ENCODE results near the gene THSD4.

Gene THSD4

DNA sequence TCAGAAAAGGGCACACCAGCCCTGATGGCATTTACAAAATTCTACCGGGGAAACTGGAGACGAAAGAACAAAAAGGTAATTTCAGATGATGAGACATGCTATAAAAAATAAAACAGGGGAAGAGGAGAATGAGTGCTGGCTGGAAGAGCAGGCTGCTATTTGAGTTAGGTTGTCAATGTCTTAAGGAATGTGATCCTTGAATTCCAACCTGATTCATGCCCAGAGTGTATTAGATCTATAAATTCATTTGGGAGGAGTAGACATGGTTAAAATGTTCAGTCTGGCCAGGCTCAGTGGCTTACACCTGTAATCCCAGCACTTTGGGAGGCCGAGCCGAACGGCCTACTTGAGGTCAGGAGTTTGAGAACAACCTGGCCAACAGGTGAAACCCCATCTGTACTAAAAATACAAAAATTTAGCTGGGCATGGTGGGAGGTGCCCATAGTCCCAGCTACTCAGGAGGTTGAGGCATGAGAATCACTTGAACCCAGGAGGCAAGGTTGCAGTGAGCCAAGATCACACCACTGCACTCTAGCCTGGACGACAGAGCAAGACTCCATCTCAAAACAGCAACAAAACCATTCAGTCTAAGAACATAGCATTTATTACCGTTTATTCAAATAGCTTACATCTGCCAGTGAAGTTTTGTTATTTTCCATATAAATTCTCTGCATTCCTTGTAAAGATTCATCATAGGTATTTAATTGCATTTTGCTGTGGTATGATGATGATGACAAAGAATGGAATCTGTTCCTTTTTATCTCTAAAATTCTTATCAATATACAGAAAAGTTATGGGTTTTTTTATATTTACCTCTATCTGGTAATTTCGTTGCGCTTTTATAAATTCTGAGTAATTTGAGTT, 568.4 kb downstream of the THSD4 start:
- DNase-seq (ENCODE audit: low read depth in 2 of 2) = no peak

DNA sequence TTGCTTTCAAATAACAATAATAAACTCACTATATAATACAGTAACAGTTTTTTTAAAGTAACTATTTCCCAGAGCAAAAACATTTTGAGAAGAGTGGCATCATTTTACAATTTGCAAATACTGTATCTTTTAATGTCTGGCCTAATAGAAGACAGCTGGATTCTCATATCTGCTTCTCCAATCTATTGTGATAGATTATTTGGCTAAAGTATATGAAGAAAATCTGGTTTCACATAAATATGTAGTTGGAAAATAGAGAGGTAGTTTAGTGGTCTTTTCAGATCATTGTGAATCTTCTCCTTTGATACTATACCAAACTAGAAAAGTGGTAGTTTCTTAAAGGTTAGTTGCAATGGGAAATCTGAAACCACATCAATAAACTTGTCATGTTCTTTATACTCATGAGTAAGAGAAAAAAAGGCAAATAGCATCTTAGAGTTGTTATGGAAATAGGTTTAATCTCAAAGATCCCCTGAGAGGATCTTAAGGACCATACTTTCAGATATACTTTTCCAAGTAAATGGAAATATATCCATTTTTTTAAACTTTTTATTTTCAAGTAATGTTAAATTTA, 570.2 kb downstream of the THSD4 start:
- no peak for DNase-seq (ENCODE audit: low read depth in 2 of 2)

DNA sequence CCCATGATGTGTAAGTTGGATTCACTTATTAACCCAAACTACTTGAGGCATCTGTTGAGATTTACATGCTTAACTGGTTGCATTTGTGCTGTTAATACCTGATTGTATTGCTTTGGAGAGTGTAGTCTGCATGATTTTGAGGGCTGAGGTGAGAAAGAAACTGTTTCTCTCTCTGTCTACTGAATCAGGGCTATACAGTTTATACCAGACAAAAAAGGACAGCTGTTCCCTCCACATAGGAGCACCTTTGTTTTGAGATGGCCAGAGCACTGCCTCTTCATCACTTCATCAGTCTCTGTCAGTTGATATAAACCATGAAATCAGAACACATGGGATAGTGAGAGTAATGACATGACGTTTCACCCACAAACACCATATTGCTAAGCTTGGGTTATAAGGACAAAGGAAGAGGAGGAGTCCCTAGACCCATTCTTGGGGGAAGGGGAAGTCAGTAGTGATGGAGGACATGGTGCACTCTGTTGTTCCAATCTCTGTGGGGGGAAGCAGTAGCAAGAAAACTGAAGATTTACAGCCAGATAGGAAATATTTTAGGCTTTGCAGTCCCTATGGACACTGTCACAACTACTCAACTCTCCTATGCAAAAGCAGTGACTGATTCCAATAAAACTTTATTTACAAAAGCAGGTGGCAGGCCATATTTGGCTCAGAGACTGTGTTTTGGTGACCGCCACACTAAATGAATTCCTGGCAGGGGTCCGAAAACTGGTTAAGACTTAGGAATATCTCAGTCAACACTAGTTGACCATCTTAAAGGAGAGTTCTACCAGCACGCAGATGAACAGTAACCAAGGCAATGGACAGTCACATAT, 571.2 kb downstream of the THSD4 start:
- DNase-seq (ENCODE audit: low read depth in 2 of 2) = no peak

DNA sequence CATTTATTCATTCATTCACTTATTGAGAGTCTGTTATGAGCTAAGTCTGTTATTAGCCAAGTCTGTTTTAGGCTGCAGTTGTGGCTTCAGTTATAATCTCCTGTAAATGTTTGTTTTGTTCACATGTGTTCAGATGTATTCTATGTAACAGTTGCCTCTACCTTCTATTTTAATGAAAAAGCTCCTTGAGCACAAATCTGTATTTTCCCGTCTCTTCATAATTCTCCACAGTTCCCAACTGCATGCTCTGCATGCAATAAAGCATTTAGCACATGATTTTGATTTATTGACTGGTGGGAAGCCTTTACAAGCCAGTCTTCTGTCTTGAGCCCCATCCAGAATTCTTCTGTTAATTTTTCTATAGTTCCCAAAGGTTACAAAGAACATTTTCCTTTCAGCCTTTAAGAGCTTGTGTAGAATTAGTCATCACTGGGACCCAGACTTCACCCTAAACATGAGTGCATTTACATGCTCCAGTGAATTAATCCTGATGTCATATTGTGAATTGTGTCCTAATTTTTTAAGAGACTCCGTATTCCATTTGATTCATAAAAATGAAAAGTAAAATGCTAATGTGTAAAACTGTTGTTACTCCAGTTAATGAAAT, 572.7 kb downstream of the THSD4 start:
- DNase-seq (ENCODE audit: low read depth in 2 of 2) = no peak

GRCh38 chr15:71688509-71689094, 573.3 kb downstream of the THSD4 start:
- no peak for DNase-seq (ENCODE audit: low read depth in 2 of 2)

DNA sequence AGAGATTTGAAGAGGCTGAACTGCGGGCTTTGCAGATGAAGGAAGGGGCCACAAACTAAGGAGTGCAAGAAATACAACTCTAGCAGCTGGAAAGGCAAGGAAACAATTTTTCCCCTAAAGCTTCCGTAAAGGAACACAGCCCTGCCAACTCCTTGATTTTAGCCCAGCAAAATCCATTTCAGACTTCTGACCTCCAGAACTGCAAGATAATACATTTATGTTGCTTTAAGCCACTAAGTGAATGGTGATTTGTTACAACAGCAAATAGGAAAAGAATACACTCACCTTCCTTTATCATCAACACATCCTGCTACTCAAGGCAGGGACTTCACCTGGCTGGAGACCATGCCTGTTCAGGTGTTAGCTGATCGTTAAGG, 575.8 kb downstream of the THSD4 start:
- no peak for DNase-seq (ENCODE audit: low read depth in 2 of 2)

DNA sequence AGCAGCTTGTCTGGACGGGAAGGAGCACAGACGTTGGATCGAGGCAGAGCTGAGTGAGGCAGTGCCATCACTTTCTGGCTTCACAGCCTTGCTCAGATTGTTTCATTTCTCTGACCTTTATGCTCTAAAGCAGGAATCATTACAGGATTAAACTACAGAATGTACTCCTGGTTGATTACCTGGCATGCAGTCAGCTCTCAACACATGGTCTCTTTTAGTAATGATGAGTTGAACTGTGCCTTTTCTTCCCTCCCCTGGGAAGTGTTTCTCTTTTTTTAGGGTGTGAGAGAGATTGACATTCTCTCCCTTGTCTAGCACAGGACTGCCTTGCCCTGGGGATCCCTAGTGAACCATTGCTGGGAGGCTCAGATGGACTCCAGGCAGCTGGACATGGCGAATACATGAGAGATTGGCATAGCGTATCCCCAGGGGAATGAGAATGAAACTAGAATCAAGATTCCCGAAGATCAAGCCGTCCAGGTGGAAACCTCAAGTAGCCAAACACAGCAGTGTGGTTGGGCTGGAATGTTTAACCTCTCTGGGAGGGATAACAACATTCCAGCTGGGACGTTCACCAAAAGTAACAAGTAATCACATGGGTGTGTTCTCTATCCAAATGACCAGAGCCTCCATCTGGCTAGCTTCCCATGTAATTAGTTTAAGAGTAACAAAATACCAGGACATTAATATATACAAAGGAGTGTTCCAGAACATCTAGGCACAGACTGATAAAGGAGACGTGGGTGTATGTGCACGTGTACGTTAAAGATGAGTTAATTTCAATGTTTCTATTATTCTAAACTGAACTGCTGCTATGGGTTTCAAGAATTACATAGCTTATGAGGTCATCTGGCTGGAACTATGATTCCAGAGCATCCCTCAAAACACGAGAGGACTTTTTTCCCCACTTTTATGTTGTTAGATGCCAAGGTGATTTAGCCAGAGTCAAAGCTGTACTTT, 576.5 kb downstream of the THSD4 start:
- no peak for DNase-seq (ENCODE audit: low read depth in 2 of 2)

DNA sequence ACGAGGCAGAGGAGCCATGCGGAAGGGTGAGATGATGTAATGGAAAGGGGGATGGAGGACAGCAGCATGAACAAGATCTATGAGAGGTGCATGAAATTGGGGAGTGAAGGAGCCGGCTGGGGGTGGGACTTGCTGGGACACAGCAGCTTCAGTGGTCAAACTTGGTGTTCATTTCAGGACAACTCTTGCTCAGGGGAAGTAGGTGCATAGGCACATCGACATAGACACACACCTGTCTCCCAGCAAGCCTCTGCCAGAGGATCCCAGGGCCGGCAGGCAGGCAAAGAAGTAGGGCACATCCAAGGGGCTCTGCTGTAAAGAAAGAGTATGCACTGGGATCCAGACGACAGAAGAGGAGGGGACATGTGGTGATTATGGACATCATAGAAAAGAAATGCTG, 582.0 kb downstream of the THSD4 start:
- DNase-seq (ENCODE audit: low read depth in 2 of 2) = no peak

DNA sequence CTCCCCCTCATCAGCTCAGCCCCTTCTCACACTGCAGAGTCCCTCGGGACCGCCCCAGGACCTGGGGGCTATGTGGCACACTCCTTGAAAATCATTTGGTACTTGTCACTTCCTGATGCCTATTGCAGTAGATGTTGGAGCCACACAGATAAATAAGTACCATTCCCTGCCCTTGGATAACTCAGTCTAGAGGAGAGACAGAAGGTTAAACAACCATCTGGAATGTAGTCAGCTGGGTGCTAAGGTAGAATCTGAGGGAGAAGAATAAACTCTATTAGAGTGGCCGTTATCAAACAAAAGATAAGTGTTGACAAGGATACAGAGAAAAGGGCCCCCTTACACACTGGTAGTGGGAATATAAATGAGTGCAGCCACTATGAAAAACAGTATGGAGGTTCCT, 582.8 kb downstream of the THSD4 start:
- DNase-seq (ENCODE audit: low read depth in 2 of 2) = no peak

DNA sequence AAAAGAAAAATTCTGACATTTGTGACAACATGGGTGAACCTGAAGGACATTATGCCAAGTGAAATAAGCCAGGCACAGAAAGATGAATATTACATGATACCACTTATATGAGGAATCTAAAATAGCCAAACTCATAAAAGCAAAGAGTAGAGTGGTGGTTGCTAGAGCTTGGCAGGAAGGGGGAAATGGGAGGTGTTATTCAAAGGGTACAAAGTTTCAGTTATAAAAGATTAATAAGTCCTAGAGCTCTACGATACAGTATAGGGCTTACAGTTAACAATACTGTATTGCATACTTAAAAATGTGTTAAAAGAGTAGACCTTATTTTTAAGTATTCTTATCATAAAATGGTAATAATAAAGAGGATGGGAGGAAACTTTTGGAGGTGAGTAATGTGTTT, 583.5 kb downstream of the THSD4 start:
- DNase-seq (ENCODE audit: low read depth in 2 of 2) = no peak

DNA sequence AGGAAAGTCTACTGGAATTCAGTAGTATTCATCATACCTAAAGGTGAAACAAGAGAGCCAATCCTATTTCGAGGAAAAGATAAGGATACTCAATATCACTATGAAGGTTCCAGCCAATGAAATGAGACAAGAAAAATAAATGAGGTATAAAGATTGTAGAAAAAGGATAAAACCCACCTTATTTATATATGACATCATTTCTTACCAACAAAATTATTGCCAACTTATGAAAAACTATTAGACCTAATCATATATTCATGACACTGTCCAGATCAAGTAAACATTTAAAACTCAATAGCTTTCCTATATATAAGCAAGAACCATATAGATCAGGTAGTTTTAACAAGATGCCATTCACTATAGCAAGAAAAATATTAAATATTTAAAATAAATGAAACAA, 584.7 kb downstream of the THSD4 start:
- DNase-seq (ENCODE audit: low read depth in 2 of 2) = no peak

DNA sequence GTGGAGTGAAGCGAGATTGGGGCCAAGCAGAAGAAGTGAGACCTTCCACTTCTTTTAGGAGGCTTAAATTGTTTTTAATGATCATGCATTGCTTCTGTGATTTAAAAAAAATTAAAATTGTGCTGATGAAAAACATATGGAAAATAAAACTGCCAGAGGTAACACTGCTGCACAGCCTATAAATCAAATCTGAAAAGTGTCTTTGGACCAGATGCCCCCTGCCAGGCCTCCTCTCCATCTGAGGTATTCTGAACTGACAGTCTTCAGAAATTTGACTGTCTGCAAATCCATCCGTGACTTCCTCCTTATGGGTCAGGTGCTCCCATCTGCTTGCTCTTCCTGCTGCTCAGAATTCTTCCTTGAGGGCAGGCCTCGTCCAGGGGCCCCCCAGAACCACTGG, 586.5 kb downstream of the THSD4 start:
- DNase-seq (ENCODE audit: low read depth in 2 of 2) = no peak

- no peak for DNase-seq (ENCODE audit: low read depth in 2 of 2)
Measured at GRCh38 chr15:71702496-71702895, 587.2 kb downstream of the THSD4 start.

GRCh38 chr15:71705151-71705550, 589.9 kb downstream of the THSD4 start:
- DNase-seq (ENCODE audit: low read depth in 2 of 2) = no peak

DNA sequence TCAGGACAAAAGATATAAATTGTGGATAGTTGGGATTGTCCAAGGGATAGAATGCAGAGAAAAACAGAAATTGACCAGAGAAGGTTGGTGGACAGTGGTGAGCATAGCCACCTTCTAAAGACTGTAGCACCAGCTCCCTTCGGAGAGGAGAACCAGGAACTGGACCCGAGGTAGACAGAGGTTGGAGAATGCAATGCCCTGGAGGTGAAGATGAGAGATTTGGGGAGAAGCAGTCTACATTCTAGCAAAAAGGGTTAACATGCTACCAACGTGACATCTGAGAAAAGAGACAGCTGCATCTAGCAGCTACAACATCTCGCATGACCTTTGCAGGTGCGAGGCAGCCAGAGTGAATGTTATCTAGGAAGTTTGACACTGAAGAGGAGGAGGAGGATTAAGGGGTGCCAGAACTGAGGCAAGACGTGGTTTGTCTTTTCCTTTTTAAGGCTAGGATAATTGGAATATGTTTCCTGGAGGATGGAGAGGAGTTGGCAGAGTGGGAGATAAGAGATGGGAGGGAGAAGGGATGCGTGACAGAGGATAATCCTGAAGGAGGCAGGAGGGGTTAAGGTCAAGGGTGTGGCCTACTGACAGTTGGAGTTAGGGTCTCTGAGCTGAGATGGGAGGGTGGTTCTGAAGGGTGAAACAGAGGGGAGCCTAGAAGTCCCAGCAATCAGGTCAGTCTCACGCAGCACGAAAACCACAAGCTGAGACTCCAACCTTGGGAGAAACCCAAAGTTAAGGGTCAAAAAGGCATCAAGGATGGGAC, 591.4 kb downstream of the THSD4 start:
- no peak for DNase-seq (ENCODE audit: low read depth in 2 of 2)

DNA sequence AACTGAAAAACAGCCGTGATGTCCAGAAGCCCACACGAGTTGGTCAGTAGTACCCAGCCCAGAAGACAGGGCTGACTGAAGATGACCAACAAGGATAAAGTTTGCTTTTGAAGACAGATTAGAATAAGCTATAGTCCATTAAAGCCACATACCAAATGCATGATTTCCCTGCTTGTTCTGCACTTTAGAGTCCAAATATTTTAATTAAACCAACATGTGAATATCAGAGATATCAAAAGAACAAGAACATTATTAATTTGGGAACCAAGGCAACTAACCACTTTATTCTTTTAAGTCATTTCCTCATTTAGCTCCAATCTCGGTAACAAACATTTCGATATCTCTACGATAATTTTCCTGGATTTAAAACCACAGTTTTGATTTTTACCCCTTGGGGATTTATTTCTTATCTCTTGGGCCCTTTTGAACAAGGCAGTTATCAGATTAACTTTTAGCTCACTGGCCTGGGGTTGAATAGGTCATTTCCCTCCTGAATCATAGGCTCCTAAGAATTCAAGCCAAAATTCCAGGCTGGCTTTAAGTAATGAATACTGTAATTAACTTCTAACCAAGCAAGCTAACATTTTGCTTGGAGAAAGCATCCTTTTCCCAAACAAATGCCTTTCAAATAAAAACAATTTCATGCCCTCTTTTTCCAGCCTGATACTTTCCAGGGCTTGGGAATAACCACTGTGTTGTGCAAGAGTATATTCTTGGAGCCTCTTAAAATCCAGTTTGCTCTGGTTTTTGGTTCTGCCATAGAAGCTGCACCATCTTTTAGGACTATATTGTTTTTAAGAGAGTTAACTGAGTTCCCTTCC, 592.2 kb downstream of the THSD4 start:
- no peak for DNase-seq (ENCODE audit: low read depth in 2 of 2)

- DNase-seq (ENCODE audit: low read depth in 2 of 2) = no peak
Measured at GRCh38 chr15:71708051-71708429, 592.8 kb downstream of the THSD4 start.

GRCh38 chr15:71708741-71709140, 593.5 kb downstream of the THSD4 start:
- DNase-seq (ENCODE audit: low read depth in 2 of 2) = no peak

DNA sequence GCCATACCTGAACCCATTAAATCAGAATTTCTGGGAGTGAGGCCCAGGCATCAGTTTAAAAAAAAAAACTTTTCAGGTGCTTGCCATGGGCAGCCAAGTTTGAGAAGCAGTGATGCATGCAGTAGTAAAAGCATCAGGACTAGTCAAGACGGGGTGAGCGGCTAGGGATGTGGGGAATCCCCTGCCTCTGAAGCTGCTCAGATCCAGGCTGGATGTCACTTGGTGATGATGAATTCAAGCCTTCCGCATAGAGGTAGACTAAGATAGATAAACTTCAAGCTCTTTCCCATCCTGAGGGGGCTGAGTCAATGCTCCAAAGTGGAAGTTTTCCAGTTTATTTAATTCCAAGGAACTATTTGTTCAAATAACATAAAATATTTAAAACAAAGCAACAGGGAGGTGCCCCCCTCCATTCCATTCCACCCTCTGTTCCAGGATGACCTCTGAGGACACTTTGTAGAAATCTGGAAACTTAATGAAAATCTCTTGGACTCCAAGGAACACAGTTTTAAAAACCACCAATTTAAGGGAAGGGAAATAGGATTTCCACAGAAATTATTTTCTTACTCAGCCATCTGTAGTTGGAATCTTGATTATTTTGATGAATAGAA, 594.6 kb downstream of the THSD4 start:
- DNase-seq (ENCODE audit: low read depth in 2 of 2) = no peak
